Brain microvascular endothelial cell (primary cell): ENCODE measurements around the gene ITGB7.

Source experiments
- DNase-seq: peaks from one replicate; pipeline ENCODE4 v3.0.0-alpha.2; 2020
- H3K27ac ChIP-seq: fragments of 250-450 bp; sonication (Bioruptor Pico); 2 replicates; pipeline ENCODE4 v1.5.1; 2020; ENCODE audit warnings: mild to moderate bottlenecking, moderate library complexity
- H3K27me3 ChIP-seq: fragments of 250-450 bp; sonication (Bioruptor Pico); replicated peaks from 2 replicates; pipeline ENCODE4 v1.5.1; 2020; ENCODE audit warnings: mild to moderate bottlenecking
- H3K36me3 ChIP-seq: fragments of 250-450 bp; sonication (Bioruptor Pico); replicated peaks from 2 replicates; pipeline ENCODE4 v1.5.1; 2020; ENCODE audit warnings: mild to moderate bottlenecking
- H3K4me3 ChIP-seq: 2 replicates; pipeline ENCODE4 v1.5.1; 2011; ENCODE audit warnings: low read depth, mild to moderate bottlenecking, control low read depth, low read length, moderate library complexity
- CTCF ChIP-seq: IDR thresholded peaks from 2 replicates; pipeline ENCODE4 v1.5.1; 2011; ENCODE audit warnings: low read depth, mild to moderate bottlenecking, moderate library complexity, low read length, control low read depth, inconsistent platforms; ENCODE audit errors: missing control alignments
- in situ Hi-C: cut with HindIII; loops from 2 replicates; pipeline ENCODE4 v1.10.0; 2017; ENCODE audit warnings: low sequenced_read_pairs, low pct_ligation_motif_present

ITGB7 gene

GRCh38 chr12:53195516-53196420 is 11.3 kb downstream of the ITGB7 start:
- no peak overlapping the region for H3K4me3 ChIP-seq
- no peak for DNase-seq
- TF ChIP-seq CTCF = no peak
- no peaks in the 10 kb centered on the region for H3K27me3 ChIP-seq
- H3K27ac ChIP-seq = no peak overlapping the region
- no peaks in the 10 kb centered on the region for H3K36me3 ChIP-seq
- in situ Hi-C loops = no loop called here

- no peaks in the 10 kb centered on the region for H3K36me3 ChIP-seq
- no peaks in the 10 kb centered on the region for H3K27me3 ChIP-seq
- in situ Hi-C loops = no loop called here
- no peak for DNase-seq
- no peak overlapping the region for H3K4me3 ChIP-seq
- TF ChIP-seq CTCF = no peak
- H3K27ac ChIP-seq = no peak overlapping the region
These were observed 12.1 kb downstream of the ITGB7 start for GRCh38 chr12:53194973-53195372.

- no peak for TF ChIP-seq CTCF
- no peaks in the 10 kb centered on the region for H3K27me3 ChIP-seq
- no peaks in the 10 kb centered on the region for H3K36me3 ChIP-seq
- in situ Hi-C loops = no loop called here
- DNase-seq = no peak
- no peak overlapping the region for H3K27ac ChIP-seq
- no peak overlapping the region for H3K4me3 ChIP-seq
These were observed 12.9 kb downstream of the ITGB7 start for GRCh38 chr12:53193985-53194716.

GRCh38 chr12:53193040-53193439 is 14.0 kb downstream of the ITGB7 start:
- H3K4me3 ChIP-seq = no peak overlapping the region
- peaks cover 7% of the 10 kb centered on the region for H3K36me3 ChIP-seq
- in situ Hi-C loops = no loop called here
- H3K27me3 ChIP-seq = no peaks in the 10 kb centered on the region
- no peak for TF ChIP-seq CTCF
- DNase-seq = no peak
- no peak overlapping the region for H3K27ac ChIP-seq

- Histone ChIP-seq H3K27me3 (no peaks in the 10 kb centered on the region), H3K4me3 (no peak overlapping the region), H3K27ac (no peak overlapping the region), H3K36me3 (peaks cover 12% of the 10 kb centered on the region)
- TF ChIP-seq CTCF = no peak
- in situ Hi-C loops = no loop called here
- no peak for DNase-seq
These were observed 14.5 kb downstream of the ITGB7 start for GRCh38 chr12:53192531-53193021.
